Panc1 (cell line): ENCODE results near the gene ARHGAP33. TPM values are rescaled to one million over a fixed set of nuclear protein-coding genes. Genes with fewer than 3 reads are reported as not detected.

Source experiments
- ATAC-seq: fragments of 200-7000 bp; cut with Tn5 transposase; 2 replicates; pipeline ENCODE4 v1.9.1; 2020; ENCODE audit warnings: mild to moderate bottlenecking, moderate library complexity
- BruUV-seq: library from RNA; stranded (reverse); fragments of 400-500 nt; replicated peaks from 2 replicates; lab custom pipeline; 2021; lab: Mats Ljungman, UMichigan
- CTCF ChIA-PET: fragments of 300-600 bp; sonication (Branson Sonifier 250); formaldehyde crosslinking; loops from one replicate; lab custom pipeline; 2022; ENCODE audit warnings: antibody characterized with exemption; lab: Charles Lee
- POLR2A ChIA-PET: fragments of 300-600 bp; sonication (Branson Sonifier 250); formaldehyde crosslinking; loops from one replicate; lab custom pipeline; 2022; ENCODE audit warnings: antibody characterized with exemption; lab: Charles Lee
- DNase-seq: peaks from one replicate; pipeline ENCODE4 v3.0.0-alpha.2; 2010; ENCODE audit warnings: low read depth, low spot score
- H3K27ac ChIP-seq: 2 replicates; pipeline ENCODE4 v1.5.1; 2011; ENCODE audit warnings: mild to moderate bottlenecking, low read length, inconsistent platforms
- H3K27me3 ChIP-seq: fragments of 200-500 bp; sonication (Bioruptor generic); 2 replicates; pipeline ENCODE4 v1.6.0; 2014; ENCODE audit warnings: low read length, inconsistent platforms; ENCODE audit not compliant: control insufficient read depth, insufficient read depth
- H3K36me3 ChIP-seq: fragments of 200-500 bp; sonication (Bioruptor generic); 2 replicates; pipeline ENCODE4 v1.5.1; 2014; ENCODE audit warnings: inconsistent platforms, mild to moderate bottlenecking, low read length, moderate library complexity; ENCODE audit not compliant: control insufficient read depth, insufficient read depth
- H3K4me1 ChIP-seq: 2 replicates; pipeline ENCODE4 v1.5.1; 2011; ENCODE audit warnings: inconsistent platforms, mild to moderate bottlenecking, low read length, moderate library complexity; ENCODE audit not compliant: control insufficient read depth, insufficient read depth
- H3K4me3 ChIP-seq, 2 experiments: 2 replicates each; pipeline ENCODE4 v1.5.1; 2011 to 2012; ENCODE audit warnings: low read depth in 2 of 2, low read length in 2 of 2, mild to moderate bottlenecking in 2 of 2, inconsistent platforms in 1 of 2, moderate library complexity in 1 of 2
- H3K9me3 ChIP-seq: fragments of 200-500 bp; sonication (Bioruptor generic); 2 replicates; pipeline ENCODE4 v1.5.1; 2014; ENCODE audit warnings: low read depth, mild to moderate bottlenecking, inconsistent platforms, low read length, moderate library complexity; ENCODE audit not compliant: control insufficient read depth, insufficient read depth
- CTCF ChIP-seq: fragments of 450-650 bp; IDR thresholded peaks from 2 replicates; pipeline ENCODE4 v1.5.1; 2017; ENCODE audit warnings: mild to moderate bottlenecking
- POLR2AphosphoS5 ChIP-seq: IDR thresholded peaks from 2 replicates; pipeline ENCODE4 v1.6.1; 2012; ENCODE audit warnings: mild to moderate bottlenecking, low read depth, low read length, moderate library complexity
- REST ChIP-seq, 2 experiments: IDR thresholded peaks; 2 replicates each; pipeline ENCODE4 v1.6.1; 2011 to 2012; ENCODE audit warnings: low read depth in 2 of 2, control low read depth in 1 of 2, low read length in 1 of 2, mild to moderate bottlenecking in 1 of 2, moderate library complexity in 1 of 2; ENCODE audit not compliant: insufficient read depth in 1 of 2
- SIN3A ChIP-seq: IDR thresholded peaks from 2 replicates; pipeline ENCODE4 v1.6.1; 2012; ENCODE audit warnings: low read depth, mild to moderate bottlenecking, low read length, moderate library complexity, borderline replicate concordance; ENCODE audit not compliant: insufficient read depth
- TCF7L2 ChIP-seq: IDR thresholded peaks from 2 replicates; pipeline ENCODE4 v1.6.1; 2011; ENCODE audit warnings: mild to moderate bottlenecking, low read depth, low read length, inconsistent platforms
- in situ Hi-C: cut with HindIII; loops from 2 replicates; pipeline ENCODE4 v1.10.0; 2016; ENCODE audit warnings: low sequenced_read_pairs, low pct_unique_long_range_greater_than_20kb
- intact Hi-C: fragments of 100-400 bp; cut with micrococcal nuclease; formaldehyde crosslinking; loops from one replicate; pipeline ENCODE4 v1.10.0; 2022; ENCODE audit not compliant: unreplicated experiment
- total RNA-seq: library from RNA; stranded (reverse); gene quantifications from one replicate; pipeline ENCODE4 v1.2.1, GENCODE V29; 2021; ENCODE audit not compliant: unreplicated experiment

Gene ARHGAP33
- total RNA-seq, 1 experiment from 2014 or later, result 35.8 TPM

- no peaks in the 10 kb centered on the region for H3K4me1 ChIP-seq
- DNase-seq (no peak), ATAC-seq (no peak)
- BruUV-seq, result no TSS peak
- no peaks in the 10 kb centered on the region for H3K27me3 ChIP-seq
- CTCF ChIA-PET, result interaction anchor here (0.8 kb wide), 1 partner anchor 39 kb away, joined by 4 read pairs; no protein-coding TSS in a partner anchor
- H3K36me3 ChIP-seq, result no peaks in the 10 kb centered on the region
- no peak overlapping the region for H3K4me3 ChIP-seq
- no peak for TF ChIP-seq CTCF
- TF ChIP-seq SIN3A, result no peak
- TF ChIP-seq POLR2AphosphoS5, result no peak
- no peak for TF ChIP-seq TCF7L2
- no peak for TF ChIP-seq REST (IDR thresholded peaks at IDR 0.05; ENCODE audit: insufficient read depth in 1 of 2, low read depth in 2 of 2, low read length in 1 of 2)
- POLR2A ChIA-PET, result no interaction called here
- no peak overlapping the region for H3K27ac ChIP-seq
- in situ Hi-C loops (no loop called here), intact Hi-C loops (no loop called here)
- H3K9me3 ChIP-seq, result no peaks in the 10 kb centered on the region
Measured at GRCh38 chr19:35813043-35813890, 37.9 kb downstream of the ARHGAP33 start.

- Histone ChIP-seq H3K4me1 (no peaks in the 10 kb centered on the region), H3K9me3 (no peaks in the 10 kb centered on the region), H3K4me3 (no peak overlapping the region), H3K27ac (no peak overlapping the region), H3K27me3 (no peaks in the 10 kb centered on the region), H3K36me3 (no peaks in the 10 kb centered on the region)
- in situ Hi-C loops (no loop called here), intact Hi-C loops (no loop called here)
- ATAC-seq (no peak), DNase-seq (no peak)
- BruUV-seq, result no TSS peak
- ChIA-PET CTCF (no interaction called here), POLR2A (no interaction called here)
- no peak for TF ChIP-seq REST (IDR thresholded peaks at IDR 0.05; ENCODE audit: insufficient read depth in 1 of 2, low read depth in 2 of 2, low read length in 1 of 2)
- no peak for TF ChIP-seq TCF7L2
- TF ChIP-seq CTCF, result no peak
- TF ChIP-seq SIN3A, result no peak
- TF ChIP-seq POLR2AphosphoS5, result no peak
Measured at GRCh38 chr19:35816262-35816661, 40.9 kb downstream of the ARHGAP33 start.
